Measurements from ENCODE around the gene DLG5. TPM values are rescaled to one million over a fixed set of nuclear protein-coding genes. Genes with fewer than 3 reads are reported as not detected.

The DLG5 gene
- polyA plus RNA-seq, 3 donors = 0.14 to 0.77 TPM; not detected in 1

- intact Hi-C loops (cut with micrococcal nuclease) = no loop called here
- no peaks in the 10 kb centered on the region for H3K9me3 Mint-ChIP-seq
- Histone ChIP-seq H3K9ac (ENCODE audit: insufficient read depth, low read length, poor library complexity, severe bottlenecking) (no peak overlapping the region), H3K27ac (ENCODE audit: low read depth in 1 of 2, low read length in 2 of 2) (no peak overlapping the region), H4K20me1 (ENCODE audit: insufficient read depth, low read length) (no peaks in the 10 kb centered on the region), H3K36me3 (replicated peaks in 1 of 2; ENCODE audit: control insufficient read depth in 1 of 2, insufficient read depth in 2 of 2, low read length in 2 of 2) (no peaks in the 10 kb centered on the region), H3K79me2 (ENCODE audit: insufficient read depth, low read length) (no peaks in the 10 kb centered on the region), H3K4me1 (ENCODE audit: control insufficient read depth in 1 of 2, insufficient read depth in 2 of 2, low read length in 2 of 2) (no peaks in the 10 kb centered on the region), H3K4me3 (replicated peaks in 1 of 3; ENCODE audit: low read depth in 2 of 3, low read length in 3 of 3) (no peak overlapping the region), H2AFZ (ENCODE audit: insufficient read depth, low read depth, low read length, poor library complexity, severe bottlenecking) (no peak overlapping the region), H3K9me3 (replicated peaks in 1 of 2; ENCODE audit: control insufficient read depth in 1 of 2, insufficient read depth in 1 of 2, low read length in 2 of 2) (no peaks in the 10 kb centered on the region), H3K4me2 (replicated peaks; ENCODE audit: extremely low read depth, low read length, poor library complexity, severe bottlenecking) (no peak overlapping the region), H3K27me3 (ENCODE audit: control insufficient read depth in 2 of 2, insufficient read depth in 2 of 2, low read length in 2 of 2) (no peaks in the 10 kb centered on the region)
- no peak for DNase-seq
- H3K27ac Mint-ChIP-seq = no peak overlapping the region
- H3K4me3 Mint-ChIP-seq = no peak overlapping the region
- 92% methylated on average over 7 of the region's 7 CpGs for WGBS (ENCODE audit: insufficient coverage)
- TF ChIP-seq CTCF (IDR thresholded peaks at IDR 0.05) = no peak
- no peaks in the 10 kb centered on the region for H3K4me1 Mint-ChIP-seq
- H3K27me3 Mint-ChIP-seq (ENCODE audit: low read depth in 3 of 3) = peaks cover 0 to 7% (median 0%) of the 10 kb centered on the region in 3 donors
- H3K36me3 Mint-ChIP-seq = no peaks in the 10 kb centered on the region
These were observed 42.4 kb downstream of the DLG5 start for GRCh38 chr10:77884181-77884580.

DNA sequence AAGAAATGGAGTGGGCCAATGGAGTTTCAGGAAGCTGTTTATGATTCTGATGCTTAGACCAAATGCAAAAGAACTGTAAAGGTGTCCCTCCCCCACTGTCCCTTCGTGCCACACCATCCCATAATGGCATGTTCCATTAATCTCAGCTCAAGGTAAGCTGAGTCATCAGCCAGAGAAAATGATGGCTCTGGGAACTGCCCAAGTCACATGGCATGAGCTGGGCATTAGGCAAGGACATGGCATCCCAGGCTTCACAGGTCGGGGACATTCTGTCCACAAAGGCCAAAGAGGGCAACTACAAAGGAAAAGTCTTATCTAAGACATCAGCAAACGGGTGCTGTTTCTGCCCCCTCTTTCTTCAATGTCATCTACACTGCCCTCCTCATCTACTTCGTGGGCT is 44.9 kb downstream of the DLG5 start:
- no peak overlapping the region for H3K27ac ChIP-seq (ENCODE audit: low read depth in 1 of 2, low read length in 2 of 2)
- 96% methylated on average over 4 of the region's 4 CpGs for WGBS (ENCODE audit: insufficient coverage)
- no peak for TF ChIP-seq CTCF (IDR thresholded peaks at IDR 0.05)
- intact Hi-C loops (cut with micrococcal nuclease) = no loop called here
- H3K79me2 ChIP-seq (ENCODE audit: insufficient read depth, low read length) = no peaks in the 10 kb centered on the region
- no peaks in the 10 kb centered on the region for H4K20me1 ChIP-seq (ENCODE audit: insufficient read depth, low read length)
- H3K36me3 ChIP-seq (replicated peaks in 1 of 2; ENCODE audit: control insufficient read depth in 1 of 2, insufficient read depth in 2 of 2, low read length in 2 of 2) = no peaks in the 10 kb centered on the region
- H3K4me1 Mint-ChIP-seq = peaks cover 11% of the 10 kb centered on the region
- no peaks in the 10 kb centered on the region for H3K9me3 Mint-ChIP-seq
- H3K27me3 Mint-ChIP-seq (ENCODE audit: low read depth in 3 of 3) = peaks cover 9 to 14% (median 13%) of the 10 kb centered on the region in 3 donors
- H3K9me3 ChIP-seq (replicated peaks in 1 of 2; ENCODE audit: control insufficient read depth in 1 of 2, insufficient read depth in 1 of 2, low read length in 2 of 2) = no peaks in the 10 kb centered on the region
- no peaks in the 10 kb centered on the region for H3K4me1 ChIP-seq (ENCODE audit: control insufficient read depth in 1 of 2, insufficient read depth in 2 of 2, low read length in 2 of 2)
- H3K4me2 ChIP-seq (replicated peaks; ENCODE audit: extremely low read depth, low read length, poor library complexity, severe bottlenecking) = no peak overlapping the region
- H3K27me3 ChIP-seq (ENCODE audit: control insufficient read depth in 2 of 2, insufficient read depth in 2 of 2, low read length in 2 of 2) = no peaks in the 10 kb centered on the region
- H2AFZ ChIP-seq (ENCODE audit: insufficient read depth, low read depth, low read length, poor library complexity, severe bottlenecking) = no peak overlapping the region
- no peak for DNase-seq
- H3K27ac Mint-ChIP-seq = no peak overlapping the region
- no peak overlapping the region for H3K9ac ChIP-seq (ENCODE audit: insufficient read depth, low read length, poor library complexity, severe bottlenecking)
- H3K4me3 ChIP-seq (replicated peaks in 1 of 3; ENCODE audit: low read depth in 2 of 3, low read length in 3 of 3) = no peak overlapping the region
- no peaks in the 10 kb centered on the region for H3K36me3 Mint-ChIP-seq
- H3K4me3 Mint-ChIP-seq = no peak overlapping the region

Measured in CD14-positive monocyte (primary cell).